ENCODE measurements around the gene CGB7. TPM values are rescaled to one million over a fixed set of nuclear protein-coding genes. Genes with fewer than 3 reads are reported as not detected.

CGB7 gene
- total and polyA plus RNA-seq, 12 donors = 0.13 to 0.97 (median 0.21) TPM; not detected in 8

DNA sequence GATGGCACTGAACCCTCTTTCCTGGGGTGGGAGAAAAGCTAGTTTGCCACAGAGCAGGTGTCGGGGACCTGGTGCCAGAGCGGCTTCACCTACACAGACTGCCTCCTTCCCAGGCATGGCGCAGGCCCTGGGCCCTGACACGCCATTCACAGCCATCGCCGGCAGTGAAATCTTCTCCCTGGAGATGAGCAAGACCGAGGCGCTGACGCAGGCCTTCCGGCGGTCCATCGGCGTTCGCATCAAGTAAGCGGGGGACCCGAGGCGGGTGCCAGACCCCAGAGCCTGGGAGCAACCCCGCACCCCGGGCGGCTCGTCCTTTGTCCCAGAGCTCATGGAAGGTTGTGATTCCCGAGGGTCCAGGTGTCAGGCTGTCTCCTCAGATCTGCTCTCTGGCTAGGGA, 50.6 kb downstream of the CGB7 start:
- intact Hi-C loops (cut with DNase I) = no loop called here
- no peak for DNase-seq
- Histone ChIP-seq H3K27ac (no peak overlapping the region), H3K4me1 (replicated peaks in 1 of 2) (no peaks in the 10 kb centered on the region), H3K4me3 (no peak overlapping the region), H3K36me3 (replicated peaks in 1 of 2) (peaks cover 0 to 72% of the 10 kb centered on the region in 2 donors), H3K9me3 (replicated peaks in 1 of 3) (no peaks in the 10 kb centered on the region), H3K27me3 (no peaks in the 10 kb centered on the region)
- TF ChIP-seq, protein P1, sequence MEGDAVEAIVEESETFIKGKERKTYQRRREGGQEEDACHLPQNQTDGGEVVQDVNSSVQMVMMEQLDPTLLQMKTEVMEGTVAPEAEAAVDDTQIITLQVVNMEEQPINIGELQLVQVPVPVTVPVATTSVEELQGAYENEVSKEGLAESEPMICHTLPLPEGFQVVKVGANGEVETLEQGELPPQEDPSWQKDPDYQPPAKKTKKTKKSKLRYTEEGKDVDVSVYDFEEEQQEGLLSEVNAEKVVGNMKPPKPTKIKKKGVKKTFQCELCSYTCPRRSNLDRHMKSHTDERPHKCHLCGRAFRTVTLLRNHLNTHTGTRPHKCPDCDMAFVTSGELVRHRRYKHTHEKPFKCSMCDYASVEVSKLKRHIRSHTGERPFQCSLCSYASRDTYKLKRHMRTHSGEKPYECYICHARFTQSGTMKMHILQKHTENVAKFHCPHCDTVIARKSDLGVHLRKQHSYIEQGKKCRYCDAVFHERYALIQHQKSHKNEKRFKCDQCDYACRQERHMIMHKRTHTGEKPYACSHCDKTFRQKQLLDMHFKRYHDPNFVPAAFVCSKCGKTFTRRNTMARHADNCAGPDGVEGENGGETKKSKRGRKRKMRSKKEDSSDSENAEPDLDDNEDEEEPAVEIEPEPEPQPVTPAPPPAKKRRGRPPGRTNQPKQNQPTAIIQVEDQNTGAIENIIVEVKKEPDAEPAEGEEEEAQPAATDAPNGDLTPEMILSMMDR (IDR thresholded peaks at IDR 0.05) = no peak
- TF ChIP-seq POLR2A (IDR thresholded peaks at IDR 0.05) = no peak
- 93 to 98% (median 97%) methylated on average over 8 to 22 of the region's 22 CpGs for WGBS, 4 donors

DNA sequence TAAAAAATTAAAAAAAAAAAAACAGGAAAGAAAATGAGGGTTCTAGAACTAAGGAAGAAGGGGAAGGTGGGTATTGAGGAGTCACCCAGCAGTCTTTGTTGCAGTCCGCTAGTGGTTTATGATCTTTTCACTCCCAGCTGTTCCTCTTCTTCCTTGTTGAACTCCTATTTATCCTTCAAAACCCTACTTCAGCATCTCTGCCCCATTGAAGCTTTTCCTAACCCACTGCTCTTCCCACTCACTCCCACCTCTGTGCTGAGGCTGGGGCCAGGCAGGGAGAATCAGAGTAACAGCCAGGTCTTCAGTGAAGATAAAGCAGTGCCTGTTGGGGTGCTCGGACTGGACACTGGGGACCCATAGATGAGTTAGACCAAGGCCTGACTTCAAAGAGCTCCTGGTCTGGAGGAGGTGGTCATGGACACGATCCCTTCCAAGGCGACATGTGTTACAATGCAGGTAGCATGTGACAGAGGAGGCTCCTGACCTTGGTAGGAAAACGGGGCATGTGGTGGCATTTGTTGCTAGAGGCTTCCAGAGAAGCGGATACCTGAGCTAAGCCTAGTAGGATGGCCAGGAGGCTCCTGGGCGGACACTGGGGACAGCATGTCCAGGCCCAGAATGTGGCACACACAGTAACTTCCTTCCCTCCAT, 52.5 kb downstream of the CGB7 start:
- H3K27me3 ChIP-seq = no peaks in the 10 kb centered on the region
- H3K4me1 ChIP-seq (replicated peaks in 1 of 2) = no peaks in the 10 kb centered on the region
- no peaks in the 10 kb centered on the region for H3K9me3 ChIP-seq (replicated peaks in 1 of 3)
- TF ChIP-seq, protein P1 (IDR thresholded peaks at IDR 0.05) = no peak
- TF ChIP-seq POLR2A (IDR thresholded peaks at IDR 0.05) = no peak
- intact Hi-C loops (cut with DNase I) = no loop called here
- no peak overlapping the region for H3K27ac ChIP-seq
- DNase-seq = no peak
- WGBS, 4 donors = 88 to 95% (median 89%) methylated on average over 5 to 7 of the region's 7 CpGs
- H3K36me3 ChIP-seq (replicated peaks in 1 of 2) = peaks cover 0 to 60% of the 10 kb centered on the region in 2 donors
- no peak overlapping the region for H3K4me3 ChIP-seq

Small RNAs within 50 kb of the gene (microRNA-seq; reads per million reads assigned to microRNA genes)
- 0 to 0.28 (median 0) reads per million in 3 donors for gene MIR6798

Small RNAs within 50 kb of the gene (small RNA-seq; reads per million reads assigned to genes)
- 0 reads per million in 2 donors for gene MIR6798
- 0 reads per million in 2 donors for gene RN7SL708P

Other genes with a start within 250 kb of the CGB7 start
- 100 to 1,000 TPM in 7 of 9 donors, 10 to 100 TPM in 2; 57.5 to 163 (median 107) TPM for gene BCAT2, start 246.7 kb downstream of the CGB7 start, total RNA-seq
- gene BCAT2, start 246.7 kb downstream of the CGB7 start, polyA plus RNA-seq = 100 to 1,000 TPM in 1 of 3 donors, 10 to 100 TPM in 2; 82.9 to 114 (median 87.6) TPM
- gene HSD17B14, start 221.3 kb downstream of the CGB7 start, total RNA-seq = 10 to 100 TPM; 18.9 to 63.0 (median 40.1) TPM
- gene HSD17B14, start 221.3 kb downstream of the CGB7 start, polyA plus RNA-seq = 100 to 1,000 TPM in 2 of 3 donors, 1 to 10 TPM in 1; 7.4 to 178 (median 135) TPM
- 10 to 100 TPM in 8 of 9 donors, 1 to 10 TPM in 1; 4.5 to 65.1 (median 24.5) TPM for gene PLEKHA4, start 189.1 kb downstream of the CGB7 start, total RNA-seq
- gene PLEKHA4, start 189.1 kb downstream of the CGB7 start, polyA plus RNA-seq = 10 to 100 TPM in 2 of 3 donors, 1 to 10 TPM in 1; 7.1 to 74.6 (median 70.8) TPM
- gene PPP1R15A, start 185.3 kb downstream of the CGB7 start, total RNA-seq = 10 to 100 TPM; 18.2 to 54.6 (median 39.4) TPM
- gene PPP1R15A, start 185.3 kb downstream of the CGB7 start, polyA plus RNA-seq = 100 to 1,000 TPM in 1 of 3 donors, 10 to 100 TPM in 2; 49.2 to 174 (median 73.3) TPM
- gene TULP2, start 159.0 kb downstream of the CGB7 start, total RNA-seq = under 1 TPM in 5 of 9 donors, not detected in 4; 0.14 to 0.72 (median 0.27) TPM
- under 1 TPM in 1 of 3 donors, not detected in 2; 0.07 TPM for gene TULP2, start 159.0 kb downstream of the CGB7 start, polyA plus RNA-seq
- gene NUCB1, start 157.4 kb downstream of the CGB7 start, total RNA-seq = 100 to 1,000 TPM; 117 to 581 (median 289) TPM
- gene NUCB1, start 157.4 kb downstream of the CGB7 start, polyA plus RNA-seq = 100 to 1,000 TPM in 2 of 3 donors, 10 to 100 TPM in 1; 98.8 to 189 (median 175) TPM
- gene DHDH, start 124.0 kb downstream of the CGB7 start, total RNA-seq = under 1 TPM in 4 of 9 donors, not detected in 5; 0.17 to 0.56 (median 0.33) TPM
- 1 to 10 TPM in 1 of 3 donors, under 1 TPM in 2; 0.27 to 2.8 (median 0.47) TPM for gene DHDH, start 124.0 kb downstream of the CGB7 start, polyA plus RNA-seq
- 10 to 100 TPM; 18.1 to 79.0 (median 56.1) TPM for gene BAX, start 102.9 kb downstream of the CGB7 start, total RNA-seq
- gene BAX, start 102.9 kb downstream of the CGB7 start, polyA plus RNA-seq = 10 to 100 TPM; 21.5 to 61.3 (median 41.0) TPM
- over 10,000 TPM in 1 of 9 donors, 1,000 to 10,000 TPM in 8; 3,284 to 11,726 (median 3,862) TPM for gene FTL, start 92.4 kb downstream of the CGB7 start, total RNA-seq
- gene FTL, start 92.4 kb downstream of the CGB7 start, polyA plus RNA-seq = 1,000 to 10,000 TPM; 2,288 to 7,123 (median 4,274) TPM
- 10 to 100 TPM; 23.7 to 63.9 (median 36.9) TPM for gene GYS1, start 64.4 kb downstream of the CGB7 start, total RNA-seq
- gene GYS1, start 64.4 kb downstream of the CGB7 start, polyA plus RNA-seq = 10 to 100 TPM; 35.2 to 45.9 (median 37.7) TPM
- 100 to 1,000 TPM in 2 of 9 donors, 10 to 100 TPM in 7; 45.4 to 143 (median 76.8) TPM for gene RUVBL2, start 63.9 kb downstream of the CGB7 start, total RNA-seq
- gene RUVBL2, start 63.9 kb downstream of the CGB7 start, polyA plus RNA-seq = 10 to 100 TPM; 41.3 to 93.3 (median 70.7) TPM
- gene LHB, start 40.7 kb downstream of the CGB7 start, total RNA-seq = 1 to 10 TPM in 3 of 9 donors, under 1 TPM in 1, not detected in 5; 0.74 to 6.5 (median 1.4) TPM
- gene LHB, start 40.7 kb downstream of the CGB7 start, polyA plus RNA-seq = 1 to 10 TPM in 2 of 3 donors, under 1 TPM in 1; 0.38 to 8.8 (median 6.0) TPM
- not detected for gene CGB3, start 33.4 kb downstream of the CGB7 start, total RNA-seq
- not detected for gene CGB3, start 33.4 kb downstream of the CGB7 start, polyA plus RNA-seq
- not detected for gene CGB2, start 25.9 kb downstream of the CGB7 start, total RNA-seq
- gene CGB2, start 25.9 kb downstream of the CGB7 start, polyA plus RNA-seq = not detected
- gene CGB1, start 20.9 kb downstream of the CGB7 start, total RNA-seq = under 1 TPM in 1 of 9 donors, not detected in 8; 0.53 TPM
- not detected for gene CGB1, start 20.9 kb downstream of the CGB7 start, polyA plus RNA-seq
- not detected for gene CGB5, start 13.9 kb downstream of the CGB7 start, total RNA-seq
- gene CGB5, start 13.9 kb downstream of the CGB7 start, polyA plus RNA-seq = under 1 TPM in 1 of 3 donors, not detected in 2; 0.72 TPM
- not detected for gene CGB8, start 8.6 kb downstream of the CGB7 start, total RNA-seq
- gene CGB8, start 8.6 kb downstream of the CGB7 start, polyA plus RNA-seq = not detected
- under 1 TPM in 1 of 9 donors, not detected in 8; 0.55 TPM for gene NTF4, start 7.1 kb upstream of the CGB7 start, total RNA-seq
- not detected for gene NTF4, start 7.1 kb upstream of the CGB7 start, polyA plus RNA-seq
- not detected for gene KCNA7, start 14.9 kb upstream of the CGB7 start, total RNA-seq
- gene KCNA7, start 14.9 kb upstream of the CGB7 start, polyA plus RNA-seq = not detected
- 100 to 1,000 TPM; 109 to 443 (median 221) TPM for gene SNRNP70, start 27.7 kb upstream of the CGB7 start, total RNA-seq
- 1,000 to 10,000 TPM in 1 of 3 donors, 100 to 1,000 TPM in 2; 114 to 1,255 (median 535) TPM for gene SNRNP70, start 27.7 kb upstream of the CGB7 start, polyA plus RNA-seq
- gene LIN7B, start 56.6 kb upstream of the CGB7 start, total RNA-seq = 10 to 100 TPM in 4 of 9 donors, 1 to 10 TPM in 5; 4.9 to 15.3 (median 9.5) TPM
- gene LIN7B, start 56.6 kb upstream of the CGB7 start, polyA plus RNA-seq = 10 to 100 TPM in 2 of 3 donors, 1 to 10 TPM in 1; 4.4 to 35.2 (median 32.9) TPM
- gene C19orf73, start 61.4 kb upstream of the CGB7 start, total RNA-seq = 1 to 10 TPM in 8 of 9 donors, under 1 TPM in 1; 0.94 to 4.7 (median 1.8) TPM
- gene C19orf73, start 61.4 kb upstream of the CGB7 start, polyA plus RNA-seq = 1 to 10 TPM; 1.1 to 8.2 (median 4.5) TPM
- 10 to 100 TPM in 6 of 9 donors, 1 to 10 TPM in 3; 6.1 to 21.5 (median 14.7) TPM for gene PPFIA3, start 61.8 kb upstream of the CGB7 start, total RNA-seq
- 10 to 100 TPM in 2 of 3 donors, 1 to 10 TPM in 1; 2.9 to 60.2 (median 27.3) TPM for gene PPFIA3, start 61.8 kb upstream of the CGB7 start, polyA plus RNA-seq
- gene HRC, start 97.6 kb upstream of the CGB7 start, total RNA-seq = 10 to 100 TPM in 1 of 9 donors, 1 to 10 TPM in 7, under 1 TPM in 1; 0.77 to 28.4 (median 2.8) TPM
- 1 to 10 TPM; 2.1 to 2.5 (median 2.4) TPM for gene HRC, start 97.6 kb upstream of the CGB7 start, polyA plus RNA-seq
- 10 to 100 TPM in 6 of 9 donors, 1 to 10 TPM in 3; 6.8 to 25.1 (median 15.4) TPM for gene TRPM4, start 100.0 kb upstream of the CGB7 start, total RNA-seq
- gene TRPM4, start 100.0 kb upstream of the CGB7 start, polyA plus RNA-seq = 10 to 100 TPM in 2 of 3 donors, 1 to 10 TPM in 1; 4.2 to 56.3 (median 20.6) TPM

All from adrenal gland (tissue), 12 donors.